Stimulated activated CD8-positive, alpha-beta memory T cell treated with anti-CD3 and anti-CD28 coated beads, Interleukin-4, amount 100 ng/mL, for 48 hours (primary cell): ENCODE data around the gene TMIE.

Experiments
- DNase-seq: peaks from one replicate; pipeline ENCODE4 v3.0.0-alpha.2; 2020

Gene TMIE

GRCh38 chr3:46669191-46669999 lies 31.8 kb upstream of the TMIE start:
- no peak for DNase-seq

DNA sequence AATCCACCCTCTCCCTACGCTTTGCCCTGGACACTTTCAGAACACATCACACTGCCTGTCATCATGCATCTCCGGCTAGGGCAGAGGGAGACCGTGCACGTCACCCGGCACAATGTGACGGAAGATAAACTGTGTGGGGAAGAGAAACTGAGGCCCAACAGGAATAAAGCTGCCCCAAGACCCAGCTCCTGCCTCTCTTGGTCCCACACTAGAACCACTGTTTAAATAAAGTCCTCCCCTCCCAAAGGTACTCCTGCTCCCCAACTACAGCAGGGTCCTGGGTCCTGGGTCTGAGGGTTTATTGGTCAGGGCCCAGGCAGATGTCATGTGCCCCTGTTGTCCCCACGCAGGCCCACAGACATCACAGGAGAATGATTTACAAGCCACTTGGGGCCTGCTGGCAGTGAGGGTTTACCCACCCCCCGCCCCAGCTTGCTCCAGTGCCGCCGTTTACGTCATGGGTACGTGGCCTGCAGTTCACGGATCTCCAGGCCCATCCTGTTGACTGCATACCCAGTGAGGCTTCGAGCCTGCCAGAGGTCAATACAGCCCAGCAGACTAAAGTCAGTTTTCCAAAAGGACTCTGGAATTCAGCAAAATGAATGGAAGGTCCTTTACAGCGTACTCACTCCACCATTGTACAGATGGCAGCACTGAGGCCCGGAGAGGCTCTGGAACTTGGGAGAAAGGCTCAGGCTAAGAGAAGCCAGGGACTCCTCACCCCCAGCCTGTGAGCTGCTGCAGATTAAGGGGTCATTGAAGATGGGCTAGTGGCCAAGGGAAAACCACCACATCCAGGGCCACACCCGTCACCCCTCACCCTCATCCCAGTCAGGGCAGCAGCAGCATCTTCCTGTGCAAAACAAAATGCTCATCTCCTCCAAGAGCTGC lies 30.9 kb upstream of the TMIE start:
- no peak for DNase-seq

GRCh38 chr3:46670891-46671427 lies 30.2 kb upstream of the TMIE start:
- no peak for DNase-seq

DNA sequence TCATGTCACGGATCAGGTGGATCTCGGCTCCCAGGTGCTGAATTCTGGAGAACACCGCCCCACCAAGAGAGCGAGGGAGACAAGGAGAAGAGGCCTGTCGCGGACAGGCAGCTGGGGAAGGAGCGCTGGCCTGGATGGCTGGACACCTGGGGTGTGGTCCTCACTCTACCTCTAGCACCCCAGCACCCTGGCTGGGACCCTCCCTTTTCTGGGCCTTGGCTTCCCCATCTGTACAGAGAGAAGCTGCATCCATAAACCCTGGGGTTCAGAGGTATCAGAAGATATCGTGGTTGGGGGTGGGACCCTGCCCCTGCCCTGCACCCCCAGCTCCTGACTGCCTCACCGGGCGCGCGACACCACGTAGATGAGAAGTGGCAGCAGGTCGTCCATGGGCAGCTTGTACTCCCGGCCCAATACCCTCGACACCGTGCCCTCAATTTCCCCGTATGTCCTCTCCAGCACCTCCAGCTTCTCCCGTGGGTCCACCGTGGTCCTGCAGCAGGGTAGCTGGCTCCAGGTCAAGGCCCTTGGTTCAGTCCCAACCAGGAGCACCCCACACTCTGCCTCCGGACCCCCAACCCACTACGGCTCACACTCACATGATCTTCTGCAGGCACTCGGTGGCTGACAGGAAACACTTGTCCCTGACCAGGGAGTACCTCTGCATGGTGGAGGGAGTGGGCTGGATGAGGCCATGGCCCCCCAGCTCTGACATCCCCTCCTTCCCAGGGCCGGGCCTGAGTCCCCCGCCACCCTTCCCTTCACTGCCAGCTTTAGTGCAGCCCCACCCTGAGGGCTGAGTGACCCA lies 29.4 kb upstream of the TMIE start:
- no peak for DNase-seq

DNA sequence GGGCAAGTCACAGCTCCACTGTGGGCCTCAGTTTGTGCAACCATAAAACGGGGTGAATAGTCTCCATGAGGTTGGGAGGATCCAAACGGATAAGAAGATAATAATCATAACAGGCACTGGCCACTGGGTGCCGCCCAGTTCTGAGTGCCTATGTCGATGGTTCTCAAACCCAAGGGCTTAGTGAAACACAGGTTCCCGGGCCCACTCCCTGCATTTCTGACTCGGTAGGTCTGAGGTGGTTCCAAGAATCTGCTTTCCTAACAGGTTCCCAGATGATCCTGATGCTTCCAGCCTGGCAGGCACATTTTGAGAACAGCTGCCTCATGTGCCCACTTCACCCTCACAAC lies 28.9 kb upstream of the TMIE start:
- no peak for DNase-seq

GRCh38 chr3:46673151-46674030 lies 27.8 kb upstream of the TMIE start:
- no peak for DNase-seq

DNA sequence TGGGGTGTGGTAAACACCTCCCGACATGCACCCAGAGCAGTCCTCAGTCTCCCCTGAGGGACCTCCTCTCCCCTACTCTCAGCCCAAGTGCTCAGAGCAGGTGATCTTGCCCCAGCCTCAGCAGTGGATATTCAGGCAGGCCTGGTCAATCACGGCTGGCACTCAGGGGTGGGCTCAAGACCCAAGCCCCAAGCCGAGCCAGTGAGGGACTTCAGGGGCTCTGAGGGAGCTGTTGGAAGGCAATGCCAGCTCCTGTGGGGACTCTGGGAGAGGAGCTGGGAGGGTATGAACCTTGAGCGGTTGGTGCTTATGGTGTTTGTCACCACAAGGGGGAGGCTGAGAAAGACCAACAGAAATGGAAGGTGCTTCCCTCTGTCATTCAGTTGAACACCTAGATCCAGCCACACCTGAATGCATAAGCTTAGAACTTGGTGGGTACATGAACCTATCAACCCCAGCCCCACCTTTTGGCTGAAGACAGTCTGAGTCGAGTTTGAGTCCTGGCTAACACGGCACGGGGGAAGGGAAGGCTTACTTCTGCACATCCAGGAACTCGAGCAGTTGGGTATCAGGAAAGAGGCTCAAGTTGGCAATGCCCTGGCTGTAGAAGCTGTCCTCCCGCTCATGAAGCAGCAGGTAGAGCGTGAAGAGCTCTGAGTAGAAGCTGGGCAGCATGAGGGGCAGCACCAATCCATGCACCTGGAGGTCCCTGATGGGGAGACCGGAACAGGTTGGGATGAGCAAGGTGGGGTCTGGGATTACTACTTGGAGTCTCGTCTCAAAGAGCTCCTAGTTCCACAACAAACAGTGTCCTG lies 27.0 kb upstream of the TMIE start:
- no peak for DNase-seq

GRCh38 chr3:46675426-46675825 lies 25.8 kb upstream of the TMIE start:
- no peak for DNase-seq

DNA sequence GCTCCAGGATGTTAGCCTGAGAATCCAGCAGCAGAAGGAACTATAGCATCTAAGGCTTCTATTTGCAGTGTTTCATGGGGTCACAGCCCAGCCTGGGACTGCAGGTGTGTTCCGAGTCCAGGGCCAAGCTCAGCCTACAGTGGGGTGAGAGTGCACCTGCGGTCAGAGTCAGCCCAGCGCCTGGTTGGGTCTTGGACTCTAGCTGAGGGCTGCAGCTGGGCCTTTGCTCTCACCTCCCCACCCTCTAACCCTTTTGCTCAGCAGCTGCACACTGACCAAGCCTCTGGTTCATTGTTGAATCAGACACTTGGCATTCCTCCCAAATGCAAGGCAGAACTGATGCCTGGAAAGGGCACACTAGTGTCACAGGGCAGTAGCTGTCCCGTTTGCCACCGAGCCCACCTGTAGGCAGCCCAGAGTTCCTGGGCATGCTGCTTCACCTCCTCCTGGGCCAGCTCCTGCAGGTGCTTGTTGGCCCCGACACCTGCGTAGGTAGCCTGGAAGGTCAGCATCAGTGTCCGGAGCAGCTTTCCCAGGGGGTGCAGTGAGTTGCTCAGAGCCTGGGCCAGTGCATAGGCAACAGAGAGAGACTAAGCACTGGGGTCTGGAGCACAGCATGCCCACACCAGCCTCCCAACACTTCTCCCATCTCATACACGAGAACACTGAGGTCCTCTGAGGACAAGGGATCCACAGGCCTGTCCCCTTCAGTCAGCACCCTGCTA lies 25.2 kb upstream of the TMIE start:
- no peak for DNase-seq

DNA sequence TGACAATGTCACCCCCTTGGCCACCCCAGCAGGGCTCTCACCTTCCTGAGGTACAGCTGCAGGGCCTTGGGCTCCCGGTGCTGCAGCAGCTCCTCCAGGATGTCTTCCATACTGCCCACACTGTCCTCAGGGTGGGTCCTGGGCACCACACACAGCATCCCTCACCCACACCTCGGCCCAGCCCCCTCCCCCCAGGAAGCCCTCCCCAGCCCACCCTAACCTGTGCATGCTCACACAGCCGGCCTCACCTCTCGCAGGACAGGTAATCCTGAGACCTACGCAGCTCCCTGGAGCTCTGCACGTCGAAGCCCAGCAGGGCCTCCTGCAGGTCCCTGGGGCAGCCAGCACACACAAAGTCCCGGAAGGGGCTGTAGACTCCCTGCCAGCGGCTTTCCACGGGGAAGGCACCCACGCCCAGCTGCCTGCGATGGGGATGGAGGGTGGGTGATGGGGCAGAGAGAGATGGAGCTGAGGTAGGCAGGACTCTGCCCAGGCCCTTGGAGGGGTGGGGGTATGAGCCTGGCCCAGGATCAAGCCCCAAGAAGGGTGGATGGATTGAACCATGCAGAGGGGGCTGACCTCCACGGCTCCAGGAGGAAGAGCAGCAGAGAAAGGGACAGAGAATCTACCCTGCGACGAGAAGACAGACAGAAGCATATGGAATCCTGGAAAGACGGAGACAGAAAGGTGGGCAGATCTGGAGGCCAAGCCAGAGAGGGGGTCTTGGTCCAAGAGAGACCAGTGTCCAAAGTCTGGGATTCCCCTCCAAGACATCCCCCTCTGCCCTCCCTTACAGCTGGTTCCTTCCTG lies 24.4 kb upstream of the TMIE start:
- DNase-seq, result no peak

DNA sequence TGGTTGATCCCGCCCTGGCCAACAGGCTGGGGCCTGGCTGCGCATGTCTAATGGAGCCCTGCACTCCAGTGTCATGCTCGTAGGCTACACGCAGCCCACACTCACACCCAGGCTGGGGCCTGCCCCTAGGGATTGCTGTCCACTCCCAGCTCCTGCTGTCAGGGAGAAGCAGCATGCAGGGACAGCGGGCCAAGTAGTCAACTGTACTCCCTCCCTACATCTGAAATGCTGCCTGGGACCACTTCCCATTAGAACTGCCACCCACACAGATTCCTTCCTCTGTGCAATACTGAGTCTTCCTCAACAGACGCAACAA lies 23.8 kb upstream of the TMIE start:
- no peak for DNase-seq

DNA sequence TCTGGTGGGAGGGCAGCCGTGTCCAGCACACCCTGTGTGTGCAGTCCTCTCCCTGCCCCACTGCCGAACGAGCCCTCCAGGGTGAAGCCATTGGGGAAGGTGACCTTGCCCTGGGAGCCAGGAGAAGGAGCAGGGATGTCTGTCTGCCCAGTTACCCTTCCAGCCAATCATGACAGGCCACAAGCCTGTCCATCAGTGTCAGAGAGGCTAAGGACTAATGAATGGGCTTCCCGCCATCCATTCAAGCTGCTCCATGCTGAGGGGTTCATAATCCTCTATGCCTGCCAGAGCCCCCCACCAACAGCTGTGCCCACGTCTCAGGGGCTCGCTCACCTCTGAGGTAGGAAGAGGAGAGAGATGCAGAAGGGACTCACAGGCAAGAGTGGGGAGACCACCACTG lies 22.9 kb upstream of the TMIE start:
- no peak for DNase-seq

GRCh38 chr3:46679681-46680080 lies 21.5 kb upstream of the TMIE start:
- DNase-seq, result no peak

GRCh38 chr3:46680298-46680826 lies 20.8 kb upstream of the TMIE start:
- DNase-seq, result no peak

GRCh38 chr3:46681387-46681786 lies 19.8 kb upstream of the TMIE start:
- DNase-seq, result no peak

DNA sequence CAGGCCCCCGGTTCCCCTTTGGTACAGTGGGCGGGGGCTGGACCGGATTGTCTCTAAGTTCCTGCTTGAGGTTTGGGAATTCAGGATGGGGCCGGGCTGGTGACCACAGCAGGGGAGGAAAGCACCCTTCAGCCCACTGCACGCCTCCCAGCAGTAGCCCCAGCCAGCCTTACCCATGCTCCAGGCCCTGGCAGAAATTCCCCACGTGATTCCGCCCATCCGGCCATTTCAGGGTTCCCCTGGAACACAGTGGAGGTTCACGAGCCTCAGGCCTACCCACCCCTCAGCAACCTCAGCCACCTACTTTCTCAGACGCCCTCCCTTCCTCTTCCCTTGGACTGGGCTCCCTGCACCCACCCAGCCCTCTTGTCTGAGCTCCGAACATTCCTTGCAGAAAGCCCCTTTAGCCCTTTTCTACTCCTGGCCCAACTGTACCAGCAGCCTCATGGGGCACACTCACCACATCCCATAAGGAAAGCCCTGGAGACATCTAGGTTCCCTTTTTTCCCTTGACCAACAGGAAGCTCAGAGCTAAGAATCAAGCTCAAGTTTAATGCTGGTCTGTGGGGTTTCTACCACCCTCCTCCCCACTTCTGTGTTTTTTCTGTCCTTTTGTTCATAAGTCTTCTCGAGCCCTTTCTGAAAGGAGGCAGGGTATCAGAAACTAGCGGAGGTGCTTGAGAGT lies 19.2 kb upstream of the TMIE start:
- DNase-seq, result no peak

GRCh38 chr3:46682974-46683373 lies 18.2 kb upstream of the TMIE start:
- DNase-seq, result no peak

DNA sequence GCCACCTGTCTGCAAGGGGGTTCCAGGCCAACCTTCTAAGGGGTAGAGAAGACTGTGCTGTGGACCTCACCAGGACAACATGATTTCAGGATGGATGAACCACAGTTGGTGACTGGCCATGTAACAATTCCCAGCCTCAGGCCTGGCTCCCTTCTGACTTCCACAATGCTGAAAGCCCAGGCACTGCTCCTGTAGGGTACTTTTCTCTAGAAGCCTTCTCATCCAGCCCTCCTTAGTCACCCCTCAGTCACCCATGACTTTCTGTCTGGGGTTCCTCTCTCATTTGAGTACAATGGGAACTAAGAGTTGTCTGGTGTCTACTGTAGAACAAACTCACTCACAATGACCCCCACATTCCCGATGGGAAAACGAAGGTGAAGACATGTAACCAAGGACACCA lies 16.3 kb upstream of the TMIE start:
- no peak for DNase-seq

DNA sequence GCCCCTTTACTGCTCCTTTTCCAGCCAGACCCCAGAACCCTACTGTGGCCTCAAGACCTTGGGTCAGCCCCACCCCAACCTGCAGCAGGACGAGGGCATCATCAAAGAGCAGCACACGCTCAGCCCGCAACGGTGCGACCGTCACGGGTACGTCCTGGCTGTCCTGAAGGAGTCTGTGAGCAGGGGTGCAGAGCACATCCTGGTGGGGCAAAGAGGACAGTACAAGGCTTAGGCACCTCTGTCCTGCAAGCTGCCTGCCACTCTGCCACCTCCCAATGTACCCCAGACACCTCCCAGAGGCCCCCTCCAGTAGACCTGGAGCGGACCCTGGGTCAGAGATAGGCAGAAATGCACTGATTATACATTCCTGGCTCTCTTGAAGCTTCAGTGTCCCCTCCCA lies 15.7 kb upstream of the TMIE start:
- no peak for DNase-seq
